Measurements from ENCODE around the gene IGFN1. TPM values are rescaled to one million over a fixed set of nuclear protein-coding genes. Genes with fewer than 3 reads are reported as not detected.
"Not testable (repeated sequence)": the region's sequence is repeated elsewhere in the genome, so short reads cannot be mapped to it uniquely, and the experiment has no call there.

Gene IGFN1
- total RNA-seq, 1 donor from 2014 or later: 0.05 TPM

- peak; percentile 47 for DNase-seq (ENCODE audit: low spot score)
- intact Hi-C loops (cut with DNase I): no loop called here
These were observed 32.7 kb upstream of the IGFN1 start for GRCh38 chr1:201157949-201158348.

DNA sequence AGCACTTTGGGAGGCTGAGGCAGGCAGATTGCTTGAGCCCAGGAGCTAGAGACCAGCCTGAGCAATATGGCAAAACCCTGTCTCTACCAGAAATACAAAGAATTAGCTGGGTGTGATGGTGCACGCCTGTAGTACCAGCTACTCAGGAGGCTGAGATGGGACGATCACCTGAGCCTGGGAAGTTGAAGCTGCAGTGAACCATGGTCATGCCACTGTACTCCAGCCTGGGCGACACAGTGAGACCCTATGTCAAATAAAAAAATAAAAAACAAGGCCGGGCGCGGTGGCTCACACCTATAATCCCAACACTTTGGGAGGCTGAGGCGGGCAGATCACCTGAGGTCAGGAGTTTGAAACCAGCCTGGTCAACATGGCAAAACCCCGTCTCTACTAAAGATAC, 27.6 kb upstream of the IGFN1 start:
- peak; percentile 54 for DNase-seq (ENCODE audit: low spot score)
- intact Hi-C loops (cut with DNase I): not testable (repeated sequence)

GRCh38 chr1:201163707-201164106, 26.9 kb upstream of the IGFN1 start:
- intact Hi-C loops (cut with DNase I): no loop called here
- no peak for DNase-seq (ENCODE audit: low spot score)

DNA sequence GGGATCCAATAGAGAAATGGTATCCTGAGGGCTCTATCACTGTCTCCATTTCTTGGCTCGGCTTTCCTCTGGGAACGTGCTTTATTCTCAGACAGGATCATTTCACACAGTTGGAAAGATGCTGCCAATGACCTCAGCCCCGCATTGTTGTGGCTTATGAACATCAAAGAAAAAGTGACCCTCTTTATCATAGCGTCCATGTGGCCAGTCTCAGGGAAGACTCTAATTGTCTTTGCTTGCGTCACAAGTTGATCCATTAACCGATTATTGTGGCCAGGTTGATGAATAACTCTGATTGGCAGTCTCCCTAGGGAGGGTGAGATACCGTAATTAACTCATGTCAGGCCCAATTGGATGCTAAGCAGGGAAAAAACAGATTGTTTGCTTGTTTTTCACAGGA, 26.0 kb upstream of the IGFN1 start:
- intact Hi-C loops (cut with DNase I): no loop called here

DNA sequence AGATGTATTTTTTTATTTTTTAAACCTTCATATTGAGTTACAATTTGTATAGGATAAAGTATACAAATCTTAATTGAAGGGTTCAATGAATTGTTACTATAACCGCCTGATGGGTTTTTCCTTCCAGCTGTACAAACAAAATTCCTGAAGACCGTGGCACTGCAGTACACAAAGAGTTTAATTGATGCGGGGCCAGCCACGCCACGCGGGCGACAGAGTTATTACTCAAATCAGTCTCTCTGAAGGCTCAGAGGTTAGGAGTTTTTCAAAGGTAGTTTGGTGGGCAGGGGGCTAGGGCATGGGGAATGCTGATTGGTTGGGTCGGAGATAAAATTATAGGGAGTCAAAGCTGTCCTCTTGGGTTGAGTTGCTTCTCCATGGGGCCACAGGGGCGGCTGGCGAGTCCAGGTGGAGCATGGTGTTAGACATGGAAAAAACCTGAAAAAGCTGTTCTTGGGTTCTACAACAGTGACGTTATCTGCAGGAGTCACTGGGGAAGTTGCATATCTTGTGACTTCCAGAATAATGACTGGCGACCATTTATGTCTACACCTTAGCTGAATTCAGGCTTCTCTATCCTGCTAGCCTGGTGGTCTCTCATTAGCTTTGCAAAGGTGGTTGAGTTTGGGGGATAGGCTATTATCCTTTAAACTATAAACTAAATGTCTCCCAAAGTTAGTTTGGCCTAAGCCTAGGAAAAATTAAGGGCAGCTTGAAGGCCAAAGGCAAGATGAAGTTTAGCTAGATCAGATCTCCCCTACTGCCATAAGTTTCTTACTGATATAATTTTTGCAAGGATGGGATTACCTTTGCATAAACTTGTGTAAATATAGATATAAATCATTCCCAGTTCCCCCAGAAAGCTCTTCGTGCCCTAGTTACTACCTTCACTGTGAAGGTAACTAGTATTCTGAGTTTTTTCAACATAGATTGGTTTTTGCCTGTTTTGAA, 23.3 kb upstream of the IGFN1 start:
- intact Hi-C loops (cut with DNase I): no loop called here
- peak; percentile 68 for DNase-seq (ENCODE audit: low spot score)

More for the DNA sequence above, 26.0 kb upstream of the IGFN1 start:
- DNase-seq (ENCODE audit: low spot score): peak; percentile 12

DNA sequence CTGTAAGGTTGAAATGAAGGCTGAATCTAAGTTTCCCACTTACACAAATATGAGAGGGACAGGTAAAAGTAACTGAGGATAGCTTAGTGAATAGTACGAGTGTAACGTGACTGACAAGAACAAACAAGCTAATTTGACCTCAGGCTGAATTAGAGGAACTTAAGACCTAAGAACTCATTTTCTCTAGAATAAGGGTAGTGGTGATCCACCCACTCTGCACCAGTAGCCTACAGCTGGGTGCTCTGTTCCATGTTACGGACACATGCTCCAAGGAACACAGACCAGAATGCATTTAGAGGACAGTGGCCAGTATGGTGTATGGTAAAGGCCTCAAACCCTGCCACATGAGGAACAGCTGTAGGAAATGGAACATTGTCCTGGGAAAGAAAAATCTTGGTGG, 21.4 kb upstream of the IGFN1 start:
- peak; percentile 12 for DNase-seq (ENCODE audit: low spot score)
- intact Hi-C loops (cut with DNase I): no loop called here

- no peak for DNase-seq (ENCODE audit: low spot score)
- intact Hi-C loops (cut with DNase I): no loop called here
These were observed 20.6 kb upstream of the IGFN1 start for GRCh38 chr1:201169971-201170532.

- DNase-seq (ENCODE audit: low spot score): peak; percentile 98
- intact Hi-C loops (cut with DNase I): no loop called here
These were observed 20.0 kb upstream of the IGFN1 start for GRCh38 chr1:201170533-201171062.

DNA sequence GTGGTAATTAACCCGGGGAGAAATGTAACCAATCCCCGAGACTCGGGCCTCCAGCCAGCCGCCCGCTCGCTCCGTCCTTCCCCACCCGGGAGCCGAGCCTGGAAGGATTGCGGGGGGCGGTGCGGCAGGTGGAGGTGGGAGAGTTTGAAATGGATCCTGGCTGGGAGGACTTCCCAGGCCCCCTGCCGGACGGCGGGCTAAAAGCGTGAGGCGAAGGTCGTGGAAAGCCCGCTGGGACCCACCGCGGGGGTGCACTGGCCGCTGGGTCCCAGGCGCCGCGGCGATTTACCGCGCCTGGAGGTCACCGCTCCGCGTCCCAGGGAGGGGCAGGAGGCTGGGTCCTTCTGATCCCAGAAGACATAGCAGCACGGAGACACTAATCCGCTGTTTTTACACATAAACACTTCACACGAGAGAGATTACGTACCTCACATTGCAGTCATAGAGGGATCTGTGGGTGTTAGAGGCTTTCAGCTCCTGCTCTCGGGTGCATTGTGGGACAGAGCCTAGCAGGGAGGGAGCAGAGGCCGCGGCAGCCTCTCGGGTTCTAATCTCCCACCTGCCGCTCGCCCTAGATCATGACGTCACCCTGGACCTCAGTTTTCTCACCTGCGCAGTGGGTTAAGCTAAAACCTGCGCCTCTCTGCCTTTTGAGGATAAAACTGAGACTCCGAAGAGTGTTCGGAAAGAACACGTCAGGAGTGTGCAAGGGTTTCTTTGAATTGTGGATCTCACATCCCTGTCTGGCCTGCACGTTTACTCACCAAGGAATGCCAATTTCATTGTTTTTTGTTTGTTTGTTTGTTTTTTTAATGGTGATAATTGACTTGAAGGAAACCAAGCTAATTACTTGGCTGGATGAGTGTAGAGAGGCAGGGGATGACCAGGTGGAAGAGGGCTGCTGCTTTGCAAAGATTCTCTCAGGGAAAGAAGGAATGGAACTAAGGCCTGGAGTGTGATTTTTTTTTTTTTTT, 19.3 kb upstream of the IGFN1 start:
- peak; percentile 76 for DNase-seq (ENCODE audit: low spot score)
- intact Hi-C loops (cut with DNase I): no loop called here

- peak; percentile 12 for DNase-seq (ENCODE audit: low spot score)
- intact Hi-C loops (cut with DNase I): no loop called here
These were observed 18.3 kb upstream of the IGFN1 start for GRCh38 chr1:201172326-201172725.

GRCh38 chr1:201172999-201173610, 17.5 kb upstream of the IGFN1 start:
- peak; percentile 53 for DNase-seq (ENCODE audit: low spot score)
- intact Hi-C loops (cut with DNase I): loop anchor here (1.0 kb wide), 1 partner anchor 22 kb away; no protein-coding TSS in a partner anchor

- intact Hi-C loops (cut with DNase I): loop anchor here (1.0 kb wide), 1 partner anchor 22 kb away; no protein-coding TSS in a partner anchor
These were observed 16.9 kb upstream of the IGFN1 start for GRCh38 chr1:201173736-201174135.

GRCh38 chr1:201175820-201176500, 14.7 kb upstream of the IGFN1 start:
- intact Hi-C loops (cut with DNase I): no loop called here
- DNase-seq (ENCODE audit: low spot score): peak; percentile 7

More at GRCh38 chr1:201173736-201174135, 16.9 kb upstream of the IGFN1 start:
- DNase-seq (ENCODE audit: low spot score): no peak

DNA sequence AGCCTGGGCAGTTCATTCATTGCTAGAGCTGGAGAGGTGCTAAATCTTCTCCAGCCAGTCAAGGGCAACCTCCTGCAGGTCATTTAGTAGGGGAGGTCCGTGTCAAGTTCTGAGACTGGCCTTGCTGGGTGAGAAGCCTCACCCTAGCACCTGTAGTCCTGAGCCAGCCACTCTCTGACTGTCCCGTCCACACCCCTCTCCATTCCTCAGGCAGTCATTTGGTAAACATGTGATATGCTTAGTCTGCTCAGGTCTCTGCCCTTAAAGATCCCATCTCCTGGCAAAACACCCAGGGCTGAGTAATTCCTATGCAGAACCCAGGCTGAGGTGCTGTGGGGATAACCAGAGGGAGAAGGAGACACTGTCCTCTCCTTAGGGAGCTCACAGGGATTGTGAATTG, 13.7 kb upstream of the IGFN1 start:
- intact Hi-C loops (cut with DNase I): no loop called here
- DNase-seq (ENCODE audit: low spot score): peak; percentile 35

GRCh38 chr1:201178718-201179117, 11.9 kb upstream of the IGFN1 start:
- DNase-seq (ENCODE audit: low spot score): peak; percentile 5
- intact Hi-C loops (cut with DNase I): no loop called here

DNA sequence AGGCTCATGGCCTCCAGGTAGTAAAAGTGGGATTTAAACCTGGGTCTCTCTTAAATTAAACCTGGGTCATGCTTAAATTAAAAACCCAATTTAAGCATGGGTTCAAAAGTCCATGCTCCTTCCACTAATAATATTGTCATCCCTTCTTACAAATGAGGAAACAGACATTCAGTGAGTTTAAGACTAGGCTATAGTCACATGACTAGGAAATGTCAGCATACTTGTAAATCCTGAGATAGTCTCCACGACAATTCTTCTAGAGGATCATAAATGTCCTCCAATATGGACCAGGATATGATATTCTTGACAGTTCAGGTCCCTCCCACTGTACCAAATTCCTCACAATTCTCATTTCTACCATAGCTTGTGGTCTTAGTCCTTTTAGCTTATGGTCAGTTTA, 10.5 kb upstream of the IGFN1 start:
- intact Hi-C loops (cut with DNase I): no loop called here
- no peak for DNase-seq (ENCODE audit: low spot score)

DNA sequence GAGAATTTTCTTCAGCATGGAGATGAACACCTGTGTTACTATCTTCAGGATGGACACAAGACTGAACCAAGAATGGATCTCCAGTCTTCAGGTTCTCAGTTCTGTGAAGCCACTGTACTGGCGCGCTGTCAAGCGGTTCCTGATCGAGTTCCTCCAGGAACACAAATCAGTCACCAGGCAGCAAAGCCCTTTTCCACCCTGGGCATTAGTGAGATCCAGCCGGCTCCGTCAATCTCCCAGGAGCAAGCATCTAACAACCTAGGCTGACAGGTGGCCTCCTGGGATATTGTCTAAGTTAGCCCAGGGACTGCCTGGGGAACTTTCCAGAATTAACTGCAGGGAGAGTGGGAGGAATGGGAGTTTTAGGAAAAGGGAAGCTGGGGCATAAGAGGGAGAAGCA, 9.7 kb upstream of the IGFN1 start:
- intact Hi-C loops (cut with DNase I): no loop called here

GRCh38 chr1:201181323-201181722, 9.3 kb upstream of the IGFN1 start:
- intact Hi-C loops (cut with DNase I): no loop called here
- DNase-seq (ENCODE audit: low spot score): peak; percentile 27

More for the DNA sequence above, 9.7 kb upstream of the IGFN1 start:
- peak; percentile 36 for DNase-seq (ENCODE audit: low spot score)
